Loucy (cell line): ENCODE results near the gene RNF166.

Experiments
- CTCF ChIP-seq: fragments of 200-600 bp; sonication (generic); conservative IDR thresholded peaks from 2 replicates; pipeline ENCODE4 v1.5.1; 2014; ENCODE audit warnings: mild to moderate bottlenecking, antibody characterized with exemption, low read length
- EZH2phosphoT487 ChIP-seq: fragments of 200-600 bp; IDR thresholded peaks from 2 replicates; pipeline ENCODE4 v1.6.1; 2018; ENCODE audit warnings: antibody characterized with exemption, mild to moderate bottlenecking, moderate library complexity, borderline replicate concordance

- TF ChIP-seq CTCF (no peak), EZH2phosphoT487 (no peak)
These were observed 15.7 kb downstream of the RNF166 start for GRCh38 chr16:88690341-88691128.
